Natural killer cell (primary cell): ENCODE results near the gene MTCH1. TPM values are rescaled to one million over a fixed set of nuclear protein-coding genes. Genes with fewer than 3 reads are reported as not detected.

ENCODE experiments used
- ATAC-seq, 3 donors: fragments of 150-1000 bp in 2 of 3; fragments of 200-7000 bp in 1 of 3; cut with Tn5 transposase; 1 replicate in 1 of 3; 2 replicates in 2 of 3; pipeline ENCODE4 v1.10.0; 2021; ENCODE audit warnings: mild to moderate bottlenecking in 2 of 3, moderate library complexity in 2 of 3
- DNase-seq, 2 donors: peaks; one replicate each; pipeline versions ENCODE4 v3.0.0 to v3.0.0-alpha.2; 2013 to 2021; ENCODE audit warnings: mixed read lengths in 1 of 2
- H3K27ac ChIP-seq: one replicate; pipeline ENCODE4 v1.5.1; 2013; ENCODE audit warnings: mild to moderate bottlenecking, low read length
- H3K27me3 ChIP-seq: one replicate; pipeline ENCODE4 v1.6.1; 2013; ENCODE audit warnings: low read length; ENCODE audit not compliant: control insufficient read depth, insufficient read depth
- H3K36me3 ChIP-seq: one replicate; pipeline ENCODE4 v1.6.1; 2013; ENCODE audit warnings: low read length; ENCODE audit not compliant: control insufficient read depth, insufficient read depth
- H3K4me1 ChIP-seq: one replicate; pipeline ENCODE4 v1.6.1; 2013; ENCODE audit warnings: low read length; ENCODE audit not compliant: control insufficient read depth, insufficient read depth
- H3K4me3 ChIP-seq: one replicate; pipeline ENCODE4 v1.5.1; 2013; ENCODE audit warnings: low read length
- H3K9me3 ChIP-seq: one replicate; pipeline ENCODE4 v1.6.1; 2013; ENCODE audit warnings: low read length; ENCODE audit not compliant: control insufficient read depth, insufficient read depth
- H3K27ac Mint-ChIP-seq, 2 donors: one replicate each; pipeline ENCODE4 v1.8.0; 2022; ENCODE audit warnings: mild to moderate bottlenecking in 2 of 2, mixed read lengths in 2 of 2, moderate library complexity in 1 of 2
- H3K27me3 Mint-ChIP-seq, 2 donors: one replicate each; pipeline ENCODE4 v1.8.0; 2022; ENCODE audit warnings: low read depth in 2 of 2, mixed read lengths in 2 of 2
- H3K36me3 Mint-ChIP-seq: one replicate; pipeline ENCODE4 v1.8.0; 2022; ENCODE audit warnings: mixed read lengths
- H3K4me1 Mint-ChIP-seq, 2 donors: one replicate each; pipeline ENCODE4 v1.8.0; 2022; ENCODE audit warnings: mixed read lengths in 2 of 2
- H3K4me3 Mint-ChIP-seq: one replicate; pipeline ENCODE4 v1.8.0; 2022; ENCODE audit warnings: mild to moderate bottlenecking, moderate library complexity, mixed read lengths
- H3K9me3 Mint-ChIP-seq, 2 donors: one replicate each; pipeline ENCODE4 v1.8.0; 2022; ENCODE audit warnings: mixed read lengths in 2 of 2
- CTCF ChIP-seq: fragments of 200-600 bp; IDR thresholded peaks from one replicate; pipeline ENCODE4 v1.8.0; 2022; ENCODE audit warnings: antibody characterized with exemption
- WGBS: methylation state at CpG from one replicate; pipeline ENCODE4 v1.1.7; 2013; ENCODE audit warnings: missing lambda C conversion rate; ENCODE audit not compliant: insufficient coverage; 5-methylcytosine and 5-hydroxymethylcytosine counted together
- intact Hi-C: fragments of 100-400 bp; cut with micrococcal nuclease; formaldehyde crosslinking; loops from one replicate; pipeline ENCODE4 v1.14.2; 2022
- total RNA-seq, 4 donors: library from RNA; stranded (reverse); fragments of 120-200 nt in 1 of 4; gene quantifications; one replicate each; pipeline versions ENCODE4 v1.2.3 to v1.2.4, GENCODE V29; 2013 to 2022

The MTCH1 gene
- total RNA-seq, 3 donors from 2014 or later (not counting 1 experiment from before 2014, with no cell fraction given) = 158 to 180 (median 162) TPM

GRCh38 chr6:36967301-36967700 lies 18.7 kb downstream of the MTCH1 start:
- Mint-ChIP-seq H3K27ac (peak overlapping the region in 1 of 2 donors; percentile 26), H3K4me1 (peaks cover 12 to 25% of the 10 kb centered on the region in 2 donors), H3K27me3 (peaks cover under 1 to 7% of the 10 kb centered on the region in 2 donors), H3K36me3 (no peaks in the 10 kb centered on the region), H3K4me3 (no peak overlapping the region), H3K9me3 (no peaks in the 10 kb centered on the region)
- TF ChIP-seq CTCF = no peak
- no peak for DNase-seq
- Histone ChIP-seq H3K27ac (no peak overlapping the region), H3K4me1 (peaks cover 27% of the 10 kb centered on the region), H3K36me3 (peaks cover 53% of the 10 kb centered on the region), H3K27me3 (no peaks in the 10 kb centered on the region), H3K9me3 (no peaks in the 10 kb centered on the region), H3K4me3 (no peak overlapping the region)
- no peak for ATAC-seq
- 87% methylated on average over 3 of the region's 3 CpGs for WGBS
- intact Hi-C loops = no loop called here

- Histone ChIP-seq H3K27me3 (no peaks in the 10 kb centered on the region), H3K36me3 (peaks cover 29% of the 10 kb centered on the region), H3K27ac (no peak overlapping the region), H3K9me3 (no peaks in the 10 kb centered on the region), H3K4me3 (no peak overlapping the region), H3K4me1 (peaks cover 27% of the 10 kb centered on the region)
- no peaks in the 10 kb centered on the region for H3K9me3 Mint-ChIP-seq
- H3K36me3 Mint-ChIP-seq = no peaks in the 10 kb centered on the region
- peaks cover 13 to 15% of the 10 kb centered on the region in 2 donors for H3K27me3 Mint-ChIP-seq
- intact Hi-C loops = no loop called here
- H3K4me1 Mint-ChIP-seq = peaks cover 12 to 25% of the 10 kb centered on the region in 2 donors
- no peak overlapping the region for H3K27ac Mint-ChIP-seq
- WGBS = 67% methylated on average over 4 of the region's 4 CpGs
- DNase-seq (no peak), ATAC-seq (no peak)
- no peak overlapping the region for H3K4me3 Mint-ChIP-seq
- no peak for TF ChIP-seq CTCF
Measured at GRCh38 chr6:36964908-36965307, 21.1 kb downstream of the MTCH1 start.

GRCh38 chr6:36964349-36964748 lies 21.6 kb downstream of the MTCH1 start:
- no peak for TF ChIP-seq CTCF
- ATAC-seq (no peak), DNase-seq (no peak)
- intact Hi-C loops = no loop called here
- Mint-ChIP-seq H3K27ac (peak overlapping the region in 1 of 2 donors; percentile 57), H3K9me3 (no peaks in the 10 kb centered on the region), H3K4me3 (no peak overlapping the region), H3K36me3 (no peaks in the 10 kb centered on the region), H3K27me3 (peaks cover 13 to 15% of the 10 kb centered on the region in 2 donors), H3K4me1 (peaks cover 12 to 25% of the 10 kb centered on the region in 2 donors)
- H3K4me3 ChIP-seq = no peak overlapping the region
- H3K4me1 ChIP-seq = peaks cover 27% of the 10 kb centered on the region
- H3K27me3 ChIP-seq = no peaks in the 10 kb centered on the region
- H3K9me3 ChIP-seq = no peaks in the 10 kb centered on the region
- no peak overlapping the region for H3K27ac ChIP-seq
- WGBS = 89% methylated on average over 4 of the region's 6 CpGs
- H3K36me3 ChIP-seq = peaks cover 23% of the 10 kb centered on the region
